Left lobe of liver (tissue), 2 donors: ENCODE measurements around the gene PAX5. TPM values are rescaled to one million over a fixed set of nuclear protein-coding genes. Genes with fewer than 3 reads are reported as not detected.
A peak's percentile ranks its signal among the peaks of the same experiment; 100 is the strongest.

ENCODE experiments used
- ATAC-seq: fragments of 200-7000 bp; cut with Tn5 transposase; one replicate; pipeline ENCODE4 v1.9.1; 2020; ENCODE audit warnings: mild to moderate bottlenecking, moderate library complexity
- DNase-seq: peaks from one replicate; pipeline ENCODE4 v3.0.0-alpha.2; 2020; ENCODE audit warnings: low spot score
- total RNA-seq: library from RNA; stranded (reverse); gene quantifications from one replicate; pipeline ENCODE4 v1.2.1, GENCODE V29; 2021
- donor health status: DM: no; HTN: no; CAD: no; lungs with moderate emphysema.
- donor health status: DM: no; HTN: yes; CAD: no.

Gene PAX5
- total RNA-seq, 1 donor from 2014 or later: 0.05 TPM

DNA sequence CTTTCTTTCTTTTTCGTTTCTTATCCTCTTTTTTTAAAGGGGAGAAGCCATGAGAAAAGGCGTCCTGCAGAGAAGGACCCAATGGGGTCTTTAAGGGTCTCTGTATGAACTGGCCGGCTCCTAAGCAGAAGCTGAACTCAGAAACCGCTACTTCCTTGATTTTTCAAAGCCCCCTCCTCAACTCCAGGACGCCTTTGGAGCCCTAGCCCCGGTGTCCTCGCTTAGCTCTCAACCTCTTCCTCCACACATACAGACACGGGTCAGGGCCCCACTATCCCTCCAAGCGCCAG lies 8.3 kb downstream of the PAX5 start:
- DNase-seq: no peak
- ATAC-seq: no peak

DNA sequence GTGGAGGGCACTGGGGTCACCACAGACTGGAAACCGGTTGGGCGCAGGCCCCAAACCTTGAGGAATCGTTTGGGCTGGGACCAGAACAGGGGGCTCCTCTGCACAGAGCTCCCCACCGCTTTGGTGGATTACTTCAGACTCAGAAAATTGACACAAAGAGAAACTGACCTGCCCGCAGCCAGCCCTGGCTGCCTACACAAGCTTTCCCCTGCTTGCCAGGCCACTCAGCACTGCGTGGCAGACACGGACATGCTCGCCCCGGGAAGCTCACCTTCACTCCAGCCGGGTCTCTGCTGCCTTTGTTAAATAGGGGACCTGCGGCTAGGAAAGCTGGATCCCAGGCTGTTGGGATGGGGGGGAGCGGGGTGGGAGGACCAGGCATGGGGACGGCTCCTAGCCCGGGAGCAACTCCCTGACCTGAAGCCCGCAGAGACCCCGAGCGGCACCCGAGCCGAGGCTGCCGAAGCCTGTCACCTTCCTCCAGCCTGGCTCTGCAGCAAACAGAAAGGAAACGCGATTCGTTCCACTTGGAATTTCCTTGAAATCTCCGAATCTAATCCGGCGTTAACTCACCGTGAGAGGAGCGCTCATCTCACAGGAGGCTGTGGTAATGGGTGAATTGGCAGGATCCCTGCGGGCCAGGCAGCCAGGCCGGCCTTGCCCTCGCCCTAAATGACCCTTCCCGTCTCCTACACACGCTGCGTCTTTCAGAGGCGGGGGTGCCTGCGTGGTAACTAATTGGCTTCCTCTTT lies 8.8 kb downstream of the PAX5 start:
- DNase-seq (no peak), ATAC-seq (peak; percentile 19)

DNA sequence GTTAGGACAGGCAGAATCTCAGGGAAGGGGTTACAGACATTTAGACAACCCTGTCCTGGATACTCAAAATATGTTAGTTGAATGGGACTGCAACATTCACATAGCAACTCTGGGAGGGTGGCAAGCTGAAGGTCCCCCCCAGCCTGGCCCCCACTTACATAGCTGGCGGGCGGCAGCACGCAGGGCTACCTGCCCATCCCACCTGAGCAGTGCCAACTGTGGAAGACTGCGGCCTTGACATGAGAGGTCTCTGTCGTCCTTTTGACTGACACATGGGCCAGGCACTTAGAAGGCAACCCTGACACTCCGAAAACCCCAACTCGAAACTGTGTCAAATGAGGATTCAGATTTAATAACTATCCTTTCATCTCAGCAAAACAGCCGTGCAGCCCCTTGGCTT lies 16.5 kb downstream of the PAX5 start:
- no peak for DNase-seq

DNA sequence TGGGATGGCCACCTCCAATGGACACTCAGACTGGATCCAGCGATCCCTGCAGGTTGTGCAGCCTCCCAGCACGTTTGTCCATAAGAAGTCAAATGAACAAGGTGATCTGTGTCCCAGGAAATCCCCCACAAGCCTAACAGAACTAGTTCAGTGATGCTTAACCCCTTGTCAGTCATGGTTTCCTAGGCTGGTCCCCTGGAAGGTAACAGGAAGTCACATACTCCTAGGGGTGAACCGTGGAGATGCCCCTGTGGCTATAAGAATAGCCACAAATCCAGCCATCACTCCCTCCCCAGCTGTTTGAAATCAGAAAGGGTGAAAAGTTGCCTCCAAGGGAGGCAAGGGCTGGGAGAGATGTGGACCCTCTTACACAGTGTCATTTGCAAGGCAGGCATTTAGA lies 22.5 kb downstream of the PAX5 start:
- DNase-seq: no peak
- ATAC-seq: no peak

More for the DNA sequence above, 16.5 kb downstream of the PAX5 start:
- no peak for ATAC-seq

DNA sequence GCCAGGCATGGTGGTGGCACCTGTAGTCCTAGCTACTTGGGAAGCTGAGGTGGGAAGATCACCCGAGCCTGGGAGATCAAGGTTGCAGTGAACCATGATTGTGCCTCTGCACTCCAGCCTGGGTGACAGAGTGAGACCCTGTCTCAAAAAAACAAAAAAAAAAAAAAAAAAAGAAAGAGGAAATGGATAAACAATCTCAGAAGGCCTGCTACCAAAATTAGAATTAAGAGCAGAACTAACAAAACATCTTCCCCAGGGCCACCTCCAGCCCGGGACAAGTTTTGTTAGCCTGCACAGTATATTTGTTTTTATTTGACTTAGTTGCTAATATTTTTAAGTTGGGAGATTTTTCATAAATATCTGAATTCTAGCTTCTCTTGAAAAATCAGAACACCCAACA lies 23.1 kb downstream of the PAX5 start:
- no peak for ATAC-seq
- no peak for DNase-seq

DNA sequence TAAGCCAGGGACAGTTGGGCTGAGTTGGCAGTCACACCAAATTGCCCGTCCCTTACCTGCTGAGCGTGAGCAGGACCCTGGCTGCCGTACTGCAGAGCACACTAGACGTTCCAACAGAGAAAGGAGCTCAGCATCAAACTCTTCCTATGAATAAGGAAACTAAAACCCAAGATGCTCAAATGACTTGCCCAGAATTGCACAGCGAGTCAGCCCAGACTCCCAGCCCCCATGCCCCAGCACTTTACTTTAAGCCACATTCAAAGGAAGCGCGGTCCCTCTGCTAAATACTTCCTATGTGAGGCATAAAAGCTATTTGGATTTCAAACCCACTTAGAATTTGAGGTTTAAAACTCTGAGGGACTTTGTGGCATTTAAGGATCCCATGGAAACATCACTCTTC lies 23.9 kb downstream of the PAX5 start:
- ATAC-seq (no peak), DNase-seq (no peak)

DNA sequence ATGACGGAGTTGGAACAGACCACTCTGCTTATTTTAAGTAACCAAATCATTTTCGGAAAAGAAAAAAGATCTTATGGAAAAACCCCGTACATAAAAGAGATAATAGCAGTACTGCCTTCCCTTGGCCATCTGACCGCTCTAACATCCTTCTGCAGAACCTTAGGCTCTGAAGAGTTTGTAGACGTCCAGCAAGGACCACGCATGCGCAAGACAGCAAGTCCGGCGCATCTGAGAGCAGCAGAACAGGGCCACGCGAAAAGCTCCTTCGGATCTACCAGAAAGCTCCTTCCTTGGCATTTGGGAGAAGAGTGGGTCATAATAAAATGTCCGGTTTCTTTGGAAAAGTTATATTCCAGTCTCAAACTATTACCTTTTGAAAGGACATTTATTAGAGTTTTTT lies 26.8 kb downstream of the PAX5 start:
- DNase-seq (no peak), ATAC-seq (no peak)

DNA sequence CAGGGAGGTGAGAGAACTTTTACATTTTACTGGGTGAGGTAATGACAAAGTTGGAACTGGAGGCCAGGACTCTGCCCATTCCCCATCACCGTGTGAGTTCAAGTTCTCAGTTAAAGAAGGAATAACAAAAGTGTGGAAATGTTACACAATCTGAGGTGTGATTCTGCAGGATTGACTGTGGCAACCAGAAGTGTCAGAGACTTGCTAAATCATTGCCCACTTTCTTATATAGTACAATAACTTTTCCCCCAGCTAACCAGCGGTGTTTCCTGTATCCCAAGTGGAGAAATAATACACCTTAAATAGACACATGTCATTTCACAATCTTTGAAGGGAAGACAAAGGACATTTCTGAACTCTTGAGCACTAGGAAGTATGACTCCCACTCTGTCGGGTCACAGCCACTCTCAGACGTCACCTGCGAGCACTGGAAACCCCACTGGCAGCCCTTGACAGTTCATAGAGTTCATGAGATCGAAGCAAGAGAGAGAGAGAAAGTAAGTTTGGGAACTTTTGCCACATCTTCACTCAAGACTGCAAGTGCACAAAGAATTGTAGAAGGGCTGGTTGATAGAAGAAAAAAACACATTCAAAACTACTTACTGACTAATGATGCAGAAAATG lies 28.4 kb downstream of the PAX5 start:
- DNase-seq: no peak
- no peak for ATAC-seq

DNA sequence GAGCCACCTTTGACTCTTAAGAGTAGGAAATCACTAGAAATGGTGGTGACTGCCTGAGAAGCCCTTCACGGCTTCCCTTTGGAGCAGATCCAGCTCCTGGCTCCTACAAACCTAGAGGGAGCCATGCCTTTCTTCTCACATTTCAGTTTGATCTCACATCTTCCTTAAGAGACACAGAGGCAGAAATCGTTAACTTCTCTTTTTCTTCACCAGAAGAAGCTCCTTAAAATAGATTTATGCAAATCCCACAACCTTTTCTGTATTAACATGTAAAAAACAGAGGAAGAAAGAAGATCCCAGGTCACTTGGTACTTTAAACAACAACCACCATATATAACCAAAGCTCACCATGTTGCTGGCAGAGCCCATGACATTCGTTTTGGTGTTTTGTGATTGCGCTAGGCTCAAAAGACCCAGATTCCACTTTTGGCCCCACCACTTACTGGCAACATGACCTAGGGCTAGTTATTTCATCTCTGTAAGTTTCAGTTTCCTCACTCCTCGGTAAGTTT lies 29.6 kb downstream of the PAX5 start:
- no peak for ATAC-seq

DNA sequence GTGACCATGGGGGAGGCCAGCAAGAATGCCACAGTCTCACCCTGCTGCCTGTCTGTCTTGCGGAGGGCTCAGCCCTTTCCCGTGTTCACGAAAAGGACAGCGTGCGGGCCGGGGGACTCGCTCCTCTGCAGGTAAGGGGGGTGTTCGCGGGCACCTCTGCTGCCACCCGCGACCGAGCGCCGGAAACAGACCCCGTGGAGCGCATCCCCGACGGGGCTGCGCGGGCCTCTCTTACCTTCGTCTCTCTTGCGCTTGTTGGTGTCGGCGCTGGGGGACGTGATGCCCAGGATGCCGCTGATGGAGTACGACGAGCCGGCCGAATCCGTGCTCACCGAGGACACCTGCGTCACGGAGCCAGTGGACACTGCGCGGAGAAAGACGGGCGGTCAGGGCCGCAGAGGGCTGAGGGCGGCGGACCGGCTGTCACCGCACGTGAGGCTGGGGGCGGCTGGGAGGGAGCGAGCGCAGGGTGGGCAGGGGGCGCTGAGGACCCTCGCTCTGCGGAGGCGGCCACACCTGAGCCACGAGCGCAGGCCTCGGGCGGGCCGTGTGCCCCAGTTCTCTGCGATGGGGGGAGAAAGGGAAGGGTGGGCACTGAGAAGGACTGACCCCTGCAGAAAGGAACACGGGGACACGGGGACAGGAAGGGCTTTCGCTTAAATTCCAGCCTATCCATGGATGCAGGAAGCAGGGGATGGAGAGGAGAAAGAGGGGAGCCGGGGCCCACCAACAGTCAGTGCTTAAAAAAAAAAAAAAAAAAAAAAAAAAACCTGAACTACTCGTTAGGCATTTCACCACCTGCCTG lies 31.5 kb downstream of the PAX5 start:
- no peak for ATAC-seq
- no peak for DNase-seq

More for the DNA sequence above, 29.6 kb downstream of the PAX5 start:
- no peak for DNase-seq

DNA sequence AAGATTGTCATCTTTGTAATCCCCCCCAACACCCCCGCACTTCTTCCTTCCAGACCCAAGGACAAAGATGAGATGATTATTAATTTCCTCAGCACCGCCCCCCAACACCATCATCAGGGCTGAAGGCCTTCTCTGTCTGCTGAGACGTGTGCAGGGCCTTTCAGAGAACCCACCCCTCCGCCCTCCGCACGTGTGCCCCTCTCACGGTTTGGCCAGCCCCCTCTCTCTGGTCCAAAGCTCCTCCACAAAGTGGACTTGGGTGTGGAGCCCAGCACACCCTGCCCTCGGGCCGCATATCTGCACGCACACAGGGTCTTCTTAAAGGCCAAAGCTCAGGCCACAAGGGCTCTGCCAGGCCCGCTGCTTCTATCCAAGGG lies 32.0 kb downstream of the PAX5 start:
- ATAC-seq (no peak), DNase-seq (no peak)

DNA sequence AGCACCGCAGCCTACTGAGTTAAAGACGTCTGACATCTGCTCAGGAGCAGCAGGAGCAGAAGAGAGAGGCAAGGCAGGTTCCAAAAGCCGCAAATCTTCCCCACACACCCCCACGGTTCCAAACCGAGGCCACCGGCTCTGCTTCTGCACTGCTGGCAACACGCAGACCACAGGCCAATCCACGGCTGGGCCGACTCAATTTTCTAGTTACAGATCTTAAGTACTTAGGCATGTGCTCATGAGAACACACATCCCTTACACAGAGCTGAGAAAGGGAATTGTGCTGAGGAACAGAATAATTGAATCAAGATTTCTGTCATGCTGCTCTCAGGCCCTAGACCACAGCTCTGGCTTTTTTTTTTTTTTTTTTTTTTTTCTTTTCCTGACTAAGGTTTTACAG lies 32.6 kb downstream of the PAX5 start:
- DNase-seq: no peak
- ATAC-seq: no peak

DNA sequence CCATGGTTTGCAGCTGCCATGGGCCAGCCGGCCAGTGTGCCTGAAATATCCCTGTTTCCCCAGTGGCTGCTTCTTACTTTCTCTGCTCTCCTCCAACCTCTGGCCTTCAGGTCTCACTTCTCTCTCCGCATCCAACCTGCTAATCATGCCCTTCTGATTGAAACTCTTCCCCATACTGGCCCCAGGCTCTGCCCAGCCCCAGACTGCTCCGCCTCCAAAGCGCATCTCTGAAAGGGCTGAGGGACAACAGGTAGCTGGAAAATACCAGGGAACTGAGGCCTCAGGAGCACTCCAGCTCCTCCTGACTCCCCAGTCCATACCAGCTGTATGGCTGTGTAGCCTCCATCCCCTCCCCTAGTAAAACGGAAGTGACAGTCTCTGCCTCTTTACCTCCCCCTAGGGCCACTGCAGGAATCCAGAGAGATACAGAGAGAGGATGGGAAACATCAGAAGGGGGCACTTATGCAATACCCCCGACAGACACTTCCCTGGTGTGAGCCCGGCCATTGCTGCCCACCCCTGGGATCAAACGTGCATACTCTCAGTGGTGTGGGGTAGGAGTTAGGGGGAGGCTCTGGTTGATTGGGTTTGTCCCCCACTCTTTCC lies 34.2 kb downstream of the PAX5 start:
- ATAC-seq (no peak), DNase-seq (no peak)

DNA sequence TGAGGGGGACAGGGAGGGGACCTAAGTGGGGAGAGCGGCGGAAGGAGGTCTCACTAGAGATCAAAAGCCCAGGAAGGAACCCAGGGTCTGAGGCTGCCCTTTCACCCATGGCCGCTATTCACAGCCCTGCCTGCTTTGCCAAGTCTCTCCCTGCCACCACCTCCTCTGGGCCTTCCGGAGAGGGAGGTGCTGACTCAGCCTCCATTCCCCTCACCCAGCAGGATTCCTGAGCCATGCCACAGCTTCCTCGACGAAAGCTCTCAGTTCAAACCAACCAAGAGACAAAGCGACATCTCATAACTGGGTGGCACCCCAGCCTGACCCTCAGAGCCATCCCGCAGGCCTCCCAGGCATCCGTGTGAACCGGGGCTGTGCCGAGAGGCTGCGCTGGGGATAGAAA lies 36.7 kb downstream of the PAX5 start:
- ATAC-seq (no peak), DNase-seq (no peak)

DNA sequence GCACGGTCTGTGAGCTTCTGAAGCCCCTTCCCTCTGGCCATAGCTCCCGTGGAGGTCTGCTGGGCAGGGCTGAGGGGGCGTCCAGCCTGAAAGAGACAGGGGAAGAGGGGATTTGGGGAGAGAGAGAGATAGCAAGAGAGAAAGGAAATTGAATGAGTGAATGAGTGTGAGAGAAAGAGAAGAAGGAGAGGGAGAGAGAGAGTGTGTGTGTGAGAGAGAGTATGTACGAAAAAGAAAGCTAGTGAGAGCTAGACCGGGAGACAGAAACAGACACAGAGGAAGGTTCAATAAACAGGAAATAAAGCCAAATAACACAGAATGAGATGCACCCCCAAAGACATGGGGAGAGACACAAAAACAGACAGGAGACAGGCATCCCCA lies 37.4 kb downstream of the PAX5 start:
- ATAC-seq (no peak), DNase-seq (no peak)

DNA sequence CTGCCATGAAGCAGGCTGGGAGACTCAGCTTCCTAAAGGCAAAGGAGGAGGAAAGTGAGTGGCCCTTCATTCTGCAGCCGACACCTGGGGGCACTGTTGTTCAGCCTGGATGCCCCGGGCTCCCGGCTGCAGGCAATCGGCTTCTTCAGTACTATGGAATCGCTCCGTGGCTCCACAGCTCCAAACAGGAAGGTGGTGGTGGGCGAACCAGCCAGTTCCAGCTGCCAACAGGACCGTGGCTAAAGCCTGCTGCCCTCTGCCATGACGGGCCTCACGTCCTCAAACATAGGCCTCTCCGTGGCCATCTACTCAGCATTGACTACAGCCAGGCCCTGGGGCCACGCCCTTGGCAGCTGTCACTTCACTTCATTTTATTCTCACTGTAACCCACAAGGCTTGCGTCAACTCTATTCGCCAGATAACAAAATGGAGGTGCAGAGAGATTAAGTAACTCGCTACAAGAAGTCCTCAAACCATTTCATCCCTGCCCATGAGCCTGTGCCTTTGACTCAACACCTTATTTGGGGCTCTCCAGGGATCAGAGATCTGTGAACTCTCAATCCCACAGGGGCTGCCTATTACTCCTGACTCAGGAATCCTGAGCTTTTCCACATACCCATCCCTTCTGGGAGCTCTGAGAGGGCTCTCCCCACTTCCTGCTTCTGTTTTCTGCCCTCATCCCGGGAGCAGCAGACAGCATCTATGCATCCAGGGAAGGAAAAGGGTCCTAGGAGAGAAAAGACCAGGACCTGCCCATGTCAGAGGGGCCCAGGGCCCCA lies 38.0 kb downstream of the PAX5 start:
- ATAC-seq (peak; percentile 95), DNase-seq (peak; percentile 55)

DNA sequence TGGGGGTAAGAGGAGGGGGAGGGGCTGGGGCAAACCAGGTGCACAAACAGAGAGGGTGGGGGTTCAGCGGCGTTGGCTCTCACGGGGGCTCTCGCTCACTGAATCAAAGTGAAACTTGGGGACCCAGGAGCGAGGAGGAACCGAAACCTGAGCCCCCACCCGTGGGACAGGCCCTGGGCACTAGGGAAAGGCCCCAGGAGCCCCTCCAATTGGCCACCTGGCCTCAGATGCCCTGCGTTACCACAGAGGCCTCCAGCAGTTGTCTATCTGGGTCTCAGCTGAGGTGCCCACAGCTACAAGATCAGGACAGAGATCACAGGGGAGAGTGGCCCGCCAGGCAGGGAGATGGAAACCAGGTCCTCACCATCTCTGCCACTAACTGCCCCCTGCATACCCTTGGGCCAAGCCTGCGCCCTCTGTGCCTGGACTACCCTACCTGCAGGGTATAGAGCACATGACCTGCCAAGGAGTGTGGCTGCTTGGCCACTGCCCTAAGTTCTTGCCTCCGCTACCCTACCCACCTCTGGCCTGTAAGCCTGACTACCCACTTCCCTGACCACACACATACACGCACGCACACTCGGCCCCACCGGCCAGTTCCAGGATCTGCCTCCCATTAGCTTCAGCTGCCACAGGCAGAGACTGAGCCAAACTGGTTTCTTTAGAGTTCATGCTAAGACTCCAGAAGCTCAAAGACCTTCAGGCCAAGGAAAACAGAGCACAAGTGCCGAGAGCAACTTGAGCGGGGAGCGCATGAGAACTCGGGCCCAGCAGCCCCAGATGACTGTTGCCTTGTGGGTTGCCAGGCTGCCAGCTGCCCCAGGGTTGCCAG lies 39.9 kb downstream of the PAX5 start:
- DNase-seq (no peak), ATAC-seq (no peak)

DNA sequence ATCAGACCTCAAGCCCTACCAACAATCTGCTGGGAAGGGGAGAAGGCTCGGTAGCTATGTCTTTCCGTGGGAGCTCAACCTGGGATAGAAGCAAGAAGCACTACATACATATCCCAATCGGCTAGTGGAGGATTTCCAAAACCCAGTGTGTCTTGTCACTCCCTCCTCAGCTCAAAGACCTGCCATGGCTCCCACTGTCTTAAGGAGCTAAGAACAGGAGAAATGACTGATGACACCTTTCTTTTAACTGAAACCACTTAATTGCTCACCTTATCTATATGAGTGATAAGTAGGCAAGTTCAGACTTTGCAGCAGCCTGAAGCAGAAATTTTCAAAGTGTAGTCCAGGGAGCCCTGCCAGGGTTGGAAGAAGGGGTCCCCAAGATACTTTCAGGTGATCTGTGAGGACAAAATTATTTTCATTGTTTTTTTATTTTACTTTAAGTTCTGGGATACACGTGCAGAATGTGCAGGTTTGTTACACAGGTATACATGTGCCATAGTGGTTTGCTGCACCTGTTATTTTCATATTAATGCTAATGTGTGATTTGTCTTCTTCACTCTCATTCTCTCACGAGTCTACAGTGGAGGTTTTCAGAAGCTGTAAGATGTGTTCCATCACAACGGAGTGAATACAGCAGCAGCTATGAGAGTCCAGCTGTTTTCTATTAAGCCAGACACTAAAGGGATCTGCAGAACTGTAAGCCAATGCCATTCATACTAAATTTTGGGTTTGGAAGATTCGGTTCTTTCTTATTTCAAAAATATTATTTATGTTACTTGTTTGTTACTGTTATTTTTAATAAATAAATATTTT lies 41.4 kb downstream of the PAX5 start:
- no peak for DNase-seq
- no peak for ATAC-seq

DNA sequence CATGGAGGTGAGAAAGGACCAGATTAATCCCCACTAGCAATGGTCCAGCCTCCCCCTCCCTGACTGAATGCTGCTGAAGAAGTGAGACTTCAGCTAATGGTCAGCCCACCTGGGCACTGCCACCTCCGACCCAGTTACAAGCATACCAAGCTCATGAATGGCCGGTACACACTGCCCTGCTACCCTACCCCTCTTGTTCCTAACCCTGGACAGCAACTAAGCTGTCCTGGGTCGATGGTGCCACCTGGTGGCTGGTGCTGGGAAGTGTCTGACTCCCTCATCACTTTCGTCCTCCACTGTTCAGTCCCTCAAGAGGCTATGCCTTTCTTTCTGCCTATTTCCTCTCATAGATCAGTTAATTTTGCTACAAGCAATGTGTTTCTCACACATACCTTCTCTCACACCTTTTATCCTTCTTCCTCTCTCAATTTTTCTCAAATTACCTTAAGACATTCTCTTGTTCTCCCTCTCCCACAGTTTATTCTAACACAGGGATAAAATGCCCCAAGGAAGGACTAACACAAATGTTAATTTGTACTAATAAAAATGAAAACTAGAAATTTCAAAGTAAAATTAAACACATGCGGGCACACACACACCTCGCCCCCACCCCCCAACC lies 42.4 kb downstream of the PAX5 start:
- peak; percentile 36 for ATAC-seq
- DNase-seq: no peak
